Stimulated activated CD8-positive, alpha-beta memory T cell treated with anti-CD3 and anti-CD28 coated beads, Interleukin-7, amount 100 ng/mL, for 4 hours (primary cell): Measurements from ENCODE around the gene HOXA13.

Source experiments
- DNase-seq, 2 donors: peaks; one replicate each; pipeline ENCODE4 v3.0.0-alpha.2; 2020; ENCODE audit warnings: low read depth in 2 of 2

HOXA13 gene

GRCh38 chr7:27192546-27193334 lies 7.2 kb downstream of the HOXA13 start:
- DNase-seq = no peak

- no peak for DNase-seq
Measured at GRCh38 chr7:27191833-27192545, 7.9 kb downstream of the HOXA13 start.

- no peak for DNase-seq
Measured at GRCh38 chr7:27191161-27191731, 8.6 kb downstream of the HOXA13 start.

GRCh38 chr7:27189997-27190748 lies 9.7 kb downstream of the HOXA13 start:
- DNase-seq = no peak

- DNase-seq = no peak
Measured at GRCh38 chr7:27189295-27189996, 10.4 kb downstream of the HOXA13 start.

- no peak for DNase-seq
Measured at GRCh38 chr7:27188386-27189294, 11.3 kb downstream of the HOXA13 start.

GRCh38 chr7:27187475-27188385 lies 12.2 kb downstream of the HOXA13 start:
- DNase-seq = no peak

- DNase-seq = no peak
Measured at GRCh38 chr7:27186668-27187474, 13.0 kb downstream of the HOXA13 start.

GRCh38 chr7:27185854-27186667 lies 13.8 kb downstream of the HOXA13 start:
- no peak for DNase-seq

- DNase-seq = no peak
Measured at GRCh38 chr7:27185013-27185853, 14.7 kb downstream of the HOXA13 start, which contains the start of gene HOXA11. Gene HOXA11 (minus strand): TSS chr7:27185232. CDS start chr7:27185144, 88 bp downstream.

- no peak for DNase-seq
Measured at GRCh38 chr7:27184337-27185012, 15.4 kb downstream of the HOXA13 start.

- no peak for DNase-seq
Measured at GRCh38 chr7:27183682-27184336, 16.1 kb downstream of the HOXA13 start.

- no peak for DNase-seq
Measured at GRCh38 chr7:27182861-27183681, 16.8 kb downstream of the HOXA13 start.

- DNase-seq = no peak
Measured at GRCh38 chr7:27182285-27182841, 17.5 kb downstream of the HOXA13 start.
